GM11168 (cell line): Measurements from ENCODE around the gene KCND3.

Experiments
- in situ Hi-C: fragments of 300-500 bp; cut with MboI; formaldehyde crosslinking; loops from one replicate; pipeline ENCODE4 v1.12.0; 2022; ENCODE audit warnings: low sequenced_read_pairs; ENCODE audit not compliant: unreplicated experiment

Gene KCND3

GRCh38 chr1:111961773-111962565 is 27.5 kb downstream of the KCND3 start:
- in situ Hi-C loops = no loop called here

DNA sequence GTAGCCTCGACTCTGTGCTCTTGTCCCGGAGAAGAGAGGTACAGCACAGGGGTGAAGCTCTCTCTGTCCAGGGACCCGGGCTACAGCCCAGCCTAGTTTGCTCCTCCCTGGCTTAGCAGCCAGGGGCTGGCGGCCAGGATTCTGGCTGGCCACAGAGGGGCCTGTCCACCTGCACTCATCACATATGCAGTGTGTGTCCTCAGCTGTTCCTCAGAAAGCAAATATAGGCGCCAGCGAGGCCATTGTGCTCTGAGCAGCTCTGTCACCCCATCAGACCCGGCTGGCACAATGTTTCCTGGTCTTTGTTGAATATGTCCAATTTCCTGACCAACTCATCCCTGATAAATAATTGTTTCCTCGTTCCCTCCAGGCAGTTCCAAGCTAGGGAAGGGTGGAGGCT is 28.5 kb downstream of the KCND3 start:
- in situ Hi-C loops = no loop called here

DNA sequence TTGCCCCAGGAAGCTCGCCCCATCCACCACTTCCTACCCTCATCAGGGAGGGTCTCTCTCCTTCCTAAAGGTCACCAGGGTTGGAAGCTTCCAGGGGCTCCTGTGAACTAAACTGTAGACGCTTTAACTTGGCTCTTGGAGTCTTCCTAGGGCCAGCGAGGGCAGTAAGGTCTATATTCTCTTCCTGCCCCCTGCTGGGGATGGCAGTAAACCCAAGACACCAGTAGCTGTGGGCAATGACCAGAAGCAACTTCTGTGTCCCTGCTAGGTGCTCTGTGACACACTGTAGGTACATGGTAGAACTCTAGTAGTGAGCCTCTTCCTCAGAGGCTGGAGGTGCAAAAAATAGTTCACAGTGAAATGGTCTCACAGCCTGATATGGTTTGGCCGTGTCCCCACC is 30.0 kb downstream of the KCND3 start:
- in situ Hi-C loops = no loop called here

- in situ Hi-C loops = no loop called here
Measured at GRCh38 chr1:111958851-111959250, 30.6 kb downstream of the KCND3 start.

GRCh38 chr1:111958075-111958474 is 31.4 kb downstream of the KCND3 start:
- in situ Hi-C loops = no loop called here

- in situ Hi-C loops = no loop called here
Measured at GRCh38 chr1:111956155-111956771, 33.2 kb downstream of the KCND3 start.

GRCh38 chr1:111955755-111956154 is 33.7 kb downstream of the KCND3 start:
- in situ Hi-C loops = no loop called here

GRCh38 chr1:111953797-111954196 is 35.7 kb downstream of the KCND3 start:
- in situ Hi-C loops = no loop called here

DNA sequence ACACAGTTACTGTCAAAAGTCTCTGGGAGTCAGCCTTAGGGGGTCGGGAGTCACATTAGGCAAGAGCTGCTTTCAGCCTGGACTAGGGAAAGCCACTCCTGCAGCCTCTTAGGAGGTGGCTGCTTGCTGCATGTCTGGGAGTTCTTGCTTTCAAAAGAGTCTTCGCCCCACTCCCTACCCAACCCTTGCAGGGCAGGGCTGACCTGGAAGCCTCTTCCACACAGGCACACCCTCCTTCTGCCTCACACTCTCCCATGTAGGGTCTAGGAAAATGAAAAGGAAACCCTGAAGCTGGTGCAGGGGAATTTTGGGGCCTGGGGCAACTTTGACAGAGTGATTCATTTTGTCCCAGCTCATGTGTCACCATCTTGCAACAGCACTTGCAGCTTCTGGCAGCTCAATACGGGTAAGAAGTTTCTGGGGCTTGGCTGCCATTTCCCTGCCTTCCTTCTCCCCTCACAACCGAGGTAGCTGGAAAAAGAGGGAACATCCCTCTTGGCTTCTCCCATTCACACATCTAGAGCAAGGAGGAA is 37.3 kb downstream of the KCND3 start:
- in situ Hi-C loops = no loop called here

DNA sequence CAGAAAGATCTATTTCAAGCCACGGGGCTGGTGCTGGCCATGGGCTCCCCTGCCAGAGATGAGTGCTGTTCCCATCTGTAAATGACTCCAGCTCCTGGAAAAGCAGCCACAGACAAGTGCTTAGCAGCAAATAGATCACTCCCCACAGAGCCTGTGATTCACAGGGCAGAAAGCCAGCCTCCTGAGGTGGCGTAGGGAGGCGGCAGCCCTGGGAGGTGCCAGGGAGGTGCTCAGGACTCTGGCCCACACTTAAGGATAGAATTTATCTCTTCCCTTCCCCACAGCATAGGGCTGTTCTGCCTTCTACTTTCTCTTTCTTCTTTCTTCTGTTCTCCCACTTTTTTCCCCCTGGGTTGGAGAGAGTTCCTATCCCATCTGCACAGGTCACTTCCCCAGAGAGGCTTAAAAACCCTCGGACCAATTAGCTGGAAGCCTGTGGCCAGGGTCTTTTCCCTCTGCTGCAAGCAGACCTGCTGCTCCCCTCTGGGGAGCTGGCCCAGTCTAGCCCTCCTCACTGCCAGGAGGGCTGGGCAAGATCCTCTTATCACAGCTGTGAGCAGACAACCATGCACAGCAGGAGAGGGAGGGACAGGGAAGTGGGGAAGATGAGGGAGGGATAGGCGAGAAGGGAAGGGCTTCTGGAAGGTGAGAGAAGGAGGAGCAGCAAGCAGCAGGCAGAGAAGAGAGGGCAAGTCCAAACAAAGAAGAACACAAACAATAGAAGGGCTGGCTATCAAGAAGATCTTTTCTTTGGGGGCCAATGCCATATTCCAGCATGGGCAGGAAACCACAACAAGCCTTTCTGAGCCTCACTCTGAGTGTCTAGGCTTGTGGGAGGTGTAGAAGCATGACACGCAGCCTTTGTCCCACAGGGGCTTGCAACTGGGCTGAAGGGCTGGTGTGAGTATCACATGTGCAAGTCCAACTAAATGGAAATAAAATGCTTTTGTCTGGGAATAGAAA is 41.0 kb downstream of the KCND3 start:
- in situ Hi-C loops = no loop called here

DNA sequence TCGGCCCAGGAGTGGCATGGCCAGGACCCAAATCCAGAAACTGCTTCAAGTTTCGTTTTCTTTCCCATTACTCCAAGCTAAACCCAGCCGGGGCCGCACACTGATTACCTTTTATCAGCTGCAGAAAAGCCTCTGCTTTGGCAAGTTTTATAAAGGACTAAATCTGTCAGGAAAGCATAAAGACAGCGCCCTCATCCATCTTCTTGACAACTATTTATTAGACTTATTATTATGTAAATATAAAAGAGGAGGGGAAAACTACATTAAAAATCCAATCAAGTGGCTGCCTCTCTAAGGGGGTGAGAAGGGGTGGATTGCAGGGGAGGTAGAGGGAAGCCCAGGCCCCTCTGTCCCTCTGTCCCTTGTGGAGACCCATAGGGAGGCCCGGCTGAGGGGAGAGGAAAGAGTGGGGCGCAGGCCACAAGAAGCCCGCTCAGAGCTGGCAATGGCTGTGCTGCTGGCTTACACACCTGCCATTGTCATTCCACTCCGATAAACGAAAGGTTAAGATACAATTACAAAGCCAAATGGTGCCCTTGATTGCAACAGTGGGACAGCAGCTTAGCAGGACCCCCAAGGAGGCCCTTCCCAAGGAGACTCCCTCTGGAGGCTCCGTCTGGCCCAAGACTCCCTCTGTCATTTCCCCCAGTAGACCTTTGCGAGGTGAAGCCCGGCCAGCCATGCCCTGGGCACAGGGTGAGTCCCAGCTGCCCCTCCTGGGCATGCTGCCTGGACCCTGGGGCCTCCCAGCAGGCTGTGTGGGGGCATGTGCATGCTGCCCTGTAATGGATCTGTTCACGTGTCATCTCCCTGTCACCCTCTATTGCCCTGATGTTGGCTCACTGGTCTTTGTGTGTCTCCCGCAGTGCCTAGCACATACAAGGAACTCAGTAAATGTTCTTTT is 45.4 kb downstream of the KCND3 start:
- in situ Hi-C loops = no loop called here

DNA sequence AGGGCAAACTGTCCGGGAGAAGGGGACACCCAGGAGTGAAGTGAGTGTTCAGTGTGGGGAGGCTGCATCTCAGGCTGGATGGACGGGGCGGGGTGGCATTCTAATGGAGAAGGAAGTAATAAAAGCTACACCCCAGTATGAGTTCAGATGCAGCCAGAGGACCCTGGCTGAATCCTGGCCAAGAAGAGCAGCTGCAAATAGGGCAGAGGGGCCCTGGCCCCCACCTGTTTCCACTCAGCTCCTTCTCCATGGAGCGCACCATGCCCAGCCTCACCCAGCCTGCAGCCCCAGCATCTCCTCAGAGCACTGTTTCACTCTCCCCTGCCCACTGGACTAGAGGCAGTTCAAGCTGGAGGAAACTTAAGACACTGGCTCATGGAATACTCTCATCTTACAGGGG is 46.4 kb downstream of the KCND3 start:
- in situ Hi-C loops = no loop called here

DNA sequence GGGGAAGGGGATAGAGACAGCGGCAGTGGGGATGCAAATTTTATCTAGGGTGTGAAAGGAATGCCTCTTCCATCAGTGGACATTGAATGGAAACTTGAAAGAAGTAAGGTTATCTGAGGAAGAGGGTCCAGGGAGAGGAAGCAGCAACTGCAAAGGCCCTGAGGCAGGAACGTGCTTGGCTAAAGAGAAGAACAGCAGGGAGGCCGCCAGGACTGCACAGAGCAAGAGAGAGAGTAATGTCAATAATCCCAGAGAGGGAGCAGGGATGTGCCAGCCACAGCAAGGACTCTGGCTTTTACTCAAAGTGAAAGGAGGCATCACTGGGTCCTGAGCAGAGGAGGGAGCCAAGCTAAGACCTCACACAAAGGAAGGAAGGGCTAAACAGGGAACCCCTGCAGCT is 50.9 kb downstream of the KCND3 start:
- in situ Hi-C loops = no loop called here

- in situ Hi-C loops = no loop called here
Measured at GRCh38 chr1:111938123-111938522, 51.3 kb downstream of the KCND3 start.

- in situ Hi-C loops = no loop called here
Measured at GRCh38 chr1:111937147-111937725, 52.2 kb downstream of the KCND3 start.

GRCh38 chr1:111934106-111934852 is 55.2 kb downstream of the KCND3 start:
- in situ Hi-C loops = no loop called here

GRCh38 chr1:111930356-111930755 is 59.1 kb downstream of the KCND3 start:
- in situ Hi-C loops = no loop called here

GRCh38 chr1:111928531-111928930 is 60.9 kb downstream of the KCND3 start:
- in situ Hi-C loops = no loop called here

DNA sequence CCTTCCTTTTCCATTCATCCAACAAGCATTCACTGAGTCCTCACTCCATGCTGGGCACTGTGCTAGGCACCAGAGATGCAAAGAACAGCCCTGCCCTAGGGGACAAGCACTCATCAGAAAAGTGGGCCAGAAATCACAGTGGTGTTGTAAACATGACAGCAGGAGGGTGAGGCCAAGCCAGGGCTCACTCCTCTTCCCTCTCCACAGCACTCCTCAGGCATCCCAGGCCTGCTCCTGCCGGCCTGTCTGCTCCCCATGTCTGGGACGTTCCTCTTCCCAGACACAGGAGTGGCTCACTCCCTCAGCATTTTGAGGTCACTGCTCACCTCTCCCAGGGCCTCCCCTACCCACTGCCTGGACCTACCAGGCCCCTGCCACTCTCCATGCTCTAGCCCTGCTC is 61.8 kb downstream of the KCND3 start:
- in situ Hi-C loops = no loop called here
